GM18499 (cell line): ENCODE data around the gene RBM47.
"Not testable (repeated sequence)": the region's sequence is repeated elsewhere in the genome, so short reads cannot be mapped to it uniquely, and the experiment has no call there.

Experiments used
- ATAC-seq: cut with Tn5 transposase; IDR thresholded peaks from one replicate; pipeline ENCODE4 v1.9.1; 2021; ENCODE audit warnings: moderate number of reproducible peaks; ENCODE audit not compliant: insufficient read depth, unreplicated experiment

Gene RBM47

DNA sequence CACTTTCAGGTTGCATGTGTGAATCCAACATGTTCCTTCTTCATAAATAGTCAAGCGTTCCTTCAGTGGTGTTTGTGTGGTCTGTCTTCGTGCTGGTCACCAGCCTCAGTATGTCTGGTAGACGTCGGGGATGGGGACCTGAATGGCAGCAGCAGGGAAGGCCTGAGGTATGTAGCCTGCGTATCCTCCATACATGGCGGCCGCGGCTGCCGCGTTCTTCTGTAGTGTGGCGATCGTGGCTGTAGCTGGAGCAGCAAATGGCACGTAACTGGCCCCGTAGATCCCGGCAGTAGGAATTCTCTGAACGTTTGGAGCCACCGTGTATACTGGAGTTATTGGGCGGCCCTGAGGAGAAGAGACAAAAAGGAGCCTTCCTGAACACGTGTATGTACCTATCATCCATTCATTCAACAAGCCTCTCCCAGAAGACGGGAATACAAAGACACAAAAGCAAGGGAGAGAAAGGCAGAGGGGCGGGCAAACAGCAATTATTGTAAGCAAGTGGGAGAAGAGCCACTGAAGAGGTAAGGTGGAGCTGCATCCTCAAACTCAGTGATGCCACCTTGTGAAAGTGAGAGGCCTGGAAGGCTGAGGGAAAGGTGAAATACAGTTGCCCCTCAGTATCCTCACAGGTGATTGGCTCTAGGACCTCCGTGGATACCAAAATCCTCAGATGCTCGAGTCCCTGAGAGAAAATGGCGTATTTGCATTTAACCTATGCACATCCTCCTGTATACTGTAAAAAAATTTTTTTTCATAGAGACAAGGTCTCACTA lies 203.7 kb downstream of the RBM47 start:
- no peak for ATAC-seq

DNA sequence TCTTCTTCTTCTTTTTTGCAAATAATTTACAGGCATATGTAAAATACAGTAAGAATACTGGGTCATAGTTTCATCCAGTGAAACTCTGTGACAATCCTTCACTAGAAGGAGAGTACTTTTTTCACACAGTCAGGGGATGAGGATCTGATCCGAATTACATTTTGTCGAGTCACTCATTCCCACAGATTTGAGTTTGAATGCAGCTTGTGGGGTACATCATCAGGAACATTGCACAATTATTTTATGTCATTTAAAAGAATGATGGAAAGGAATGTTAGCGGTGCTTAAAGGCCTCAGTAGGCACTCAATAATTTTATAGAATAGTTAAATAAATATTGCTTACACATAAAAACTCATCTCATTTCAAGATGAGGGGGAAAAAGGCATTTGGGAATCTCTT lies 205.9 kb downstream of the RBM47 start:
- ATAC-seq = no peak

DNA sequence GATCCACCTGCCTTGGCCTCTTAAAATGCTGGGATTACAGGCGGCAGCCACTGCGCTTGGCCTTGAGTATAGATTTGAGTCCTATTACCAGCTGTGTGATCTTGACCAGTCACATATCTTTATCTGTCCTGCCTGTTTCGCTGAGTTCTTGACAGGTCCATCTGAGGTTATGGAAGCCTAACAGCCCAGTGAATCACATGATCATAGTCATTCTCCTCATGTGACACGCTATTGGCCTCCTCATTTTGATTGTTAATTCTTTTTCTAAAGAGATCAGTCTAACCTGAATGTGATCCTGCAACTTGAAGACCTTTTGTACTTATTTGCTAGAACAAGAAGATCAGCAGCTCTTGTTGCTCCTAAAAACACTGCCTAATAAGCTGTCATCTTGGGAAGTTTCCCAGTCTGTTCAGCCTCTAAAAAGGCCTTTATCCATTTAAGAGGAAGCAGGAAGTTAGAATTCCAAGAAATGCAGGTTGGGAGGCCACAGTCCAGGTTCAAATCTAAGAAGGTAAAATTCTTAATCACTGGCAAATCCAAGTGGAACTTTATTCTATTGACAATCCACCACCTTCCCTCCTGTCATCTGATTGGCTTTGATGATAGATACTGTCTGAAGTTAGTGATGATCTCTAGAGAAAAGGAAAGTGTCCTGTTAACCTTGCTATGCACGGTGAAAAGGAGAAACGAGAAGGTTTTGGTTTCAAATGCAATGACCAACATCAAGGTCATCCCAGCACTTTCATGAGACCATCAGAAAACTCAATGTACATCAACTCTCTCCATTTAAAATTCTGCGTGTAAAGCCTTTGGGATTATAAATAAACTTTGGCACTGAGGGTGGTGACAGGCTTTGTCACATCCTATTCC lies 207.6 kb downstream of the RBM47 start:
- no peak for ATAC-seq

DNA sequence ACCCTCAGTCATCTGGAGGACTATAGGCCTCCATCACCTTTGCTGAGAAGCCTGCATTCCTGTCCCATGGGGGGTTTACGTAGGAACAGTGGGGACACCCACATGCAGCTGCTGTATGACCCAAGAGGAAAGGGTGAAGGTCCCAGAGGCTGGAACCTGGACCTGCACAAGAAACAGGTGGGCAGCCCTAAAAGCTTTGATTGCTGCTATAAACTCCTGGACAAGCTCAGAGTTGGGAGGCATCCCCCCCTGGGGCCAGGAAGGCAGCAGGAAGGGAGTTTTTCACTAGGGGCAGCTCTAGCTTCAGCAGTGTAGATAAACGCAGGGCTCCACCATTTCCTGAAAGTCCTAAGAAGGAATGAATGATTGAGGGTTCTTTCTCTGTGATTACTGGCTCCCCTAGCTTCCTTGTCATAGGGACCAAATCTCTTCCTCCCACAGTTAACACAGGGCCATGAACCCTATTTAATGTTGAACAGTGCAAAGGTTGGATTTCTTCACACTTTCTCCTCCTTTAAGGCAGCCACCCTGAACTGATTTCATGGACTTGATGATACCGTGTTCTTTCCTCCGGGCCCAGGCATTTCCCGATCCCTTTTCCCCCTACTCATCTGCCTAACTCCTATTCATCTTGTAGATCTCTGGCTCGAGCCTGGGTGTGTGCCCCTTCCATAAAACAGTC lies 210.3 kb downstream of the RBM47 start:
- no peak for ATAC-seq

DNA sequence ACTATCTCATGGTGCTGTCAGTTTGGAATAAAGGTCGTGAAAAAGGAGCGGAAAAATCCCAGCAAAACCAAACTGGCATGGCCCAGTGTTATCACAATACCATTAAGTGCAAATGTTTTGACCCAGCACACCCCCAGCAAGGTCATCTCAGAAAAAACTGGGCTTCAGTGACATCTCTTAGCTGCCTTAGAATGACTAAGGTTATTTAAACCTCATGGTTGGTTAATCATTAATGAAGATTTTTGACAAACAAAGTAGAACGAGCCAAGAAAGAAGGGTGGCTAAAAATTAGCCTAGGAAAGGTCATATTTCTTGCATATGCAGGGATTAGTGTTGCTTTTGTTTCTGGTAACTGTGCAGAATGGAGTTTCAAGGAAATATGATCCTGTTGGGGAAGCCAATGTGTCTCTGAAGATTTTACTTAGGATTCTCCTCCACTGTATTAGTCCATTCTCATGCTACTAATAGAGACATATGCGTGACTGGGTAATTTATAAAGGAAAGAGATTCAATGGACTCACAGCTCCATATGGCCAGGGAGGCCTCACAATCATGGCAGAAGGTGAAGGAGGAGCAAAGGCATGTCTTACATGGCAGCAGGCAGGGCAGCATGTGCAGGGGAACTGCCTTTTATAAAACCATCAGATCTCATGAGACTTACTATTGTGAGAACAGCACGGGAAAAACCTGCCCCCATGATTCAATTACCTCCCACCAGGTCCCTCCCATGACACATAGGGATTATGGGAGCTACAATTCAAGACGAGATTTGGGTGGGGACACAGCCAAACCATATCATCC lies 211.0 kb downstream of the RBM47 start:
- no peak for ATAC-seq

DNA sequence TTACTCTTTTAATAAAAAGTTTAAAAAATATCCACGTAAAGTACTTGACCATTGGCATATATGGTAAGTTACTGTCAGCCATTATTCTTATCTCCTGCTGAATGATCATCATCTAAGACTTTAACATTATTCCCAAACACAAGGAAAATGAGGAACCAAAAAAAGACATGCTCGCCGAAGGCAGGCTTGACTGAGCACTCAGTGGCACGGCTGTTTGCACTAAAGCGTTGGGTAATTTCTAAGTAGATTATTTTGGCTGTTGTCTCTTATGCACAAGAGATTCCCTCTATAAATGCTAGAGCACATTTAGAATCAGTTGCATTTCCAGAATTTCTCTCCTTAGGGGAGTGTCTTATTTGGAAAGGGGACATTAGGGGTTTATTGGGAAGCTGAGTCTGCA lies 211.7 kb downstream of the RBM47 start:
- no peak for ATAC-seq

DNA sequence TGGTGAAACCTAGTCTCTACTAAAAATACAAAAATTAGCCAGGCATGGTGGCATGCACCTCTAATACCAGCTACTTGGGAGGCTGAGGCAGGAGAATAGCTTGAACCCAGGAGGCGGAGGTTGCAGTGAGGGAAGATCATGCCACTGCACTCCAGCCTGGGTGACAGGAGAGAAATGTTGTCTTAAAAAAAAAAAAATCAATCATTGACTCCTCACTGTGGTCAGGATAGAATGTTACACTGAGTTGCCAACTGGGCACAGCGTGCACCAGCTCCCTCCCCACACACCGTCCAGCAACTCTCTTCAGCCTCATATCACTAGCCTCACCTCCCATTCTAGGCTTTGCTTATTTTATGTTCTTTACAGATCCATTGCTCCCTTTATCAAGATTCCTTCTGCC lies 215.0 kb downstream of the RBM47 start:
- no peak for ATAC-seq

DNA sequence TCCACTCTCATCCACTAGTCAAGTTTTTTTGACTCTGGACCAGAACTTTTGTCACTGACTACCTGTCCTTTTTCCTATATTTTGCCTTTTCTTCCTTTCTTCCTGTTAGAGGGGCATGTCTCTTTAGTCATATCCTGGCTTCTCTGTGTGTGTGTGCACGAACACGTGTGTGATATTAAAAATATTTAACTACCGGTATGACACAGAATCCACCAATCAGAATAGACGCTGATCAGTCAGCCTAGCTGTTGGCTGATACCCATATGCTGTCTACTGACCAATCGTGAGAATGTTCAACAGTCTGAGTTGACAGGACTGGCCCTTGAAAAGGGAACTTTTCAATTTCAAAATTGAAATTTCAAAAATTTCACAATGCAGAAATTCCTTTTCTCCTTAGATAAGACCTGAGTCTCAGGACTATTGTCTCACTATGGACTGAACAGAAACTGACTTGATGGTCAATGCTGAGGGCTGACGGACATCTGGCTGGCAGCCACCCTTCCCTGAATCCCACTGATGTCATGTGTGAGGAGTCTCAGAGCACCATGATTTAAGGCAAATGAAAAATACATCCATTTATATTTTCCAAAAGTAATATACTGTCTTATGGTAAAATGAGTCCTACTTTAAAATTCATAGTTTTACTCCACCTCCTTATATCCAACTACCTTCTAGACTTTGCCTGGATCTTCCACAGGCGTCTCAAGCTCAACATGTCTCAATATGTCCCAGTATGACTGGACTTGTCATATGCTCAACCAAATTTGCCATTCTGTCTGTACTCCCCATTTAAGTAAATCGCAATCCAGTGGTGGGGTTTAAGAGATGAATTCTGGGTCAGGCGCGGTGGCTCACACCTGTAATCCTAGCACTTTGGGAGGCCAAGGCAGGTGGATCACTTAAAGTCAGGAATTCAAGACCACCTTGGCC lies 216.5 kb downstream of the RBM47 start:
- ATAC-seq = no peak

DNA sequence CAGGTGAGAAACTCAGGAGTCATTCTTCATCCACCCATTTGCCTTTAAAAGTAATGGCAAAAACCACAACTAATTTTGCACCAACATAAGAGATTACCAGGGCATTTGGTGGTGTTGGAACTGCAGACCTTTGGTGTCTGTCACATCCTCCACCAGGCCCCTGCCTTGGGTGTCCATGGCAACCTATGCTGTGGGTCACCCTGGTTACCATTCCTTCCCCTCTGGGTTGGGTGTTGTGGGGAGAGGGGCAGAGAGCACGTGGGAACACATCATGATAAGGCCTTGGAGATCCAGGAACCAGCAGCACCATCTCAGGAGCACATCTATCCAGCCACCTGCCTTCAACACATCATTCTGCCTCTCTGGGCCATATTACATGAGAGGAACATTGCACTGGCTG lies 217.3 kb downstream of the RBM47 start:
- no peak for ATAC-seq

DNA sequence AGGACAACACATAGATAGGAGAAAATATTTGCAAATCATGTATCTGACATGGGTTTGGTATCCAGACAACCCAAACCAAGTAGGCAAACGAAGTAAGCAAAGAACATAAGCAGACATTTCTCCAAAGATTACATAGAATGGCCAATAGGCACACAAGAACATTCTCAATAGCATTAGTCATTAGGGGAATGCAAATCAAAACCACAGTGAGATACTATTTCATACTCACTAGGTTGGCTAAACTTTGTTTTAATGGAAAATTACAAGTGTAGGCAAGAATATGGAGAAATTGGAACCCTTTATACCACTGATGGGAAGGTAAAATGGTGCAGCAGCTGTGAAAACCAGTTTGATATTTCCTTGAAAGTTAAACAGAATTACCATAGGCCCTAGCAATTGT lies 219.8 kb downstream of the RBM47 start:
- no peak for ATAC-seq

DNA sequence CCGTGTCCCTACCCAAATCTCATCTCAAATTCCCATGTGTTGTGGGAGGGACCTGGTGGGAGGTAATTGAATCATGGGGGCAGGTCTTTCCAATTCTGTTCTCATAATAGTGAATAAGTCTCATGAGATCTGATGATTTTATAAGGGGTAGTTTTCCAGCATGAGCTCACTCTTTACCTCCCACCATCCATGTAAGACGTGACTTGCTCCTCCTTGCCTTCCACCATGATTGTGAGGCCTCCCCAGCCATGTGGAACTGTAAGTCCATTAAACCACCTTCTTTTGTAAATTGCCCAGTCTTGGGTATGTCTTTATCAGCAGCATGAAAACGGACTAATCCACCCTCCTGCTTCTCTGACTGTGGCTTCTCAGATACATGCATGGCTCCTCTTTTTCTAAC lies 222.2 kb downstream of the RBM47 start:
- ATAC-seq = not testable (repeated sequence)

DNA sequence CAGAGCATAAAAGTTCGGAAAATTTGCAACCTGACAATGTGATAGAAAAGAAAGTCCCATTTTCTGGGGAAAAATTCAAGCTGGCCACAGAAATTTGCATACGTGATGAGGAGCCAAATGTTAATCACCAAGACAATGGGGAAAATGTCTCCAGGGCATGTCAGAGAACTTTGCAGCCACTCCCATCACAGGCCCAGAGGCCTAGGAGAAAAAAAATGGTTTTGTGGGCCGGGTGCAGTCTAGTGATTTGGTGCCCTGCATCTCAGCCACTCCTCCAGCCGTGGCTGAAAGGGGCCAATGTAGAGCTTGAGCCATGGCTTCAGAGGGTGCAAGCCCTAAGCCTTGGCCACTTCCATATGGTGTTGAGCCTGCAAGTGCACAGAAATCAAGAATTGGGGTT lies 223.3 kb downstream of the RBM47 start:
- ATAC-seq = no peak

DNA sequence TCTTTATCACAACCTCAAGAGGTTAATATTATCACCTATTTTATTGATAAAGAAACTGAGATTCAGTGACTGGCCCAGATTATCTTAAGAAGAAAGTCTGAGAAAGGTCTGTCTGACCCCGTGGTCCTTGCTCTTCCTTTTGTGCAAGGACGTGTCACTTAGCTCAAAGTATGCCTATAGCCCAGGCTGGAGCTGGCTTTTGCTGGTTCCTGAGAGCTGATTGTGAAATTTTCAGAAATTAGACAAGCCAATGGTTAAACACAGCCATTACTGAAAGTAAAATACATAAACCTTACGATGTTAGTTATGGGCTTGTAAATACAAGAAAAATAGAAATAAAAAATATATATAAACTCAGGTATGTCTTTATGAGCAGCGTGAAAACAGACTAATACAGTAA lies 224.5 kb downstream of the RBM47 start:
- no peak for ATAC-seq

DNA sequence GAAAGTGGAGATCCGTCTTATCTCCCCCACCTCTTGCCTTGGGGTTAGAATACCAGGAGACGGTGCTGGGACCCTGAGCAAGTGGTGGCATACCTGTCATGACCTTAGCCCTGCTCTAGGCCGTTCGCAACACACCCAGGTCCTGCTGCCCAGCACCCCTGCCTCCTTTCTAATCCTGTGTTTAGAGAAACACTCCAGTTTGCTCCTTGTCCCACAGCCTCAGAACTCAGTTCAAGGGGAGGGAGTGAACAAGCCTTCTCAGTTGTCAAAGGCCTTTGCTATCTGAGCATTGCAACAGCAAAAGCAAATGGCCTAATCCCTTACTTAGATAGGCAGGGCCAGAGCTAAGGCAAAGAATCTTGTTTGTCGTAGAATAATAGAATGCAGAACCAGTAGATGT lies 226.6 kb downstream of the RBM47 start:
- ATAC-seq = no peak

DNA sequence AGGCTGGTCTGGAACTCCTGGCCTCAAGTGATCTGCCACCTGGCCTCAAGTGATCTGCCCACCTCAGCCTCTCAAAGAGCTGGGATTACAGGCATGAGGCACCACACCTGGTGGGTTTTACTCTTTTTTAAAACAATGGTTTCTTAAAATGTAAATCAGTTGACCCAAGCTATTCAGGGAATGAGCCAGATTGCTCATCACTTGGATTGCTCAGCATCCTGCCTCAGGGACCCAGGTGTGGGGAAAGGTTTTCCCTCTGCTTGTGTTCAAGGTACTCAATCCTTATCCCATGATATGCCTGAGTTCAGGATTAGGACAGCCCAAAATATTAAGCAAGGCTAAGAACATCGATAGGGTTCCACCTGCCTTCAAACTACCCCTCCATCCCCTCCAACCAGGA lies 227.1 kb downstream of the RBM47 start:
- ATAC-seq = no peak

DNA sequence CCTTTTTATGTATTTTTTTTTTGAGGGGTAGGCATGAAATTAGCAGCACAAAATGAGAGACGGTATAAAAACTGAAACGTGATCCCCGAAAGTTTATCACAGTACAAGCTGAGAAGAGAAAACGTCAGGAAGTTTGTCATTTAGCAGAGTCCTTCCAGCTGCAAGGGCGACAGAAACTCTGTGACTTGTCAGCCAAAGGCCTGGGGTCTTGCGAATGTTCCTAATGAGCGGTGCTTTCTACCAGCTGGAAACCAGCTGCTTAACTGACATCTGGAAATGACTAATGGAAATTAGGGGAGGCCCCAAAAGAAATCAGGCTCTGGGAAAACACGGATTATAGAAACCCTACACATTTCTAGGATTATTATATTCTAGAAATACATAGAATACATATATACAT lies 228.0 kb downstream of the RBM47 start:
- no peak for ATAC-seq

DNA sequence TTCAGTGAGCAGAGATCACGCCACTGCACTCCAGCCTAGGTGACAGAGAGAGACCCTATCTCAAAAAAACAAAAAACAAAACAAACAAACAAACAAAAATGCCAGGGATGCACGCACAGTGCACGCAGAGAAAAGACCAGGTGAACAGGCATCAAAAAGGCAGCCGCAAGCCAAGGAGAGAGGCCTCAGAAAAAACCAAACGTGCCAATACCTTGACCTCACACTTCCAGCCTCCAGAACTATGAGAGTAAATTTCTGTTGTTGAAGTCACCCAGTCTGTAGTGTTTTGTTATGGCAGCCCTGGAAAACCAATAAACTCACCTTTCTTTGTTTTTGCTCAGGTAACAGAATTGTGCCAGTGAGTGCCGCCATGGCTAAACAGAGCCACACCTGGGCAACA lies 228.6 kb downstream of the RBM47 start:
- no peak for ATAC-seq

DNA sequence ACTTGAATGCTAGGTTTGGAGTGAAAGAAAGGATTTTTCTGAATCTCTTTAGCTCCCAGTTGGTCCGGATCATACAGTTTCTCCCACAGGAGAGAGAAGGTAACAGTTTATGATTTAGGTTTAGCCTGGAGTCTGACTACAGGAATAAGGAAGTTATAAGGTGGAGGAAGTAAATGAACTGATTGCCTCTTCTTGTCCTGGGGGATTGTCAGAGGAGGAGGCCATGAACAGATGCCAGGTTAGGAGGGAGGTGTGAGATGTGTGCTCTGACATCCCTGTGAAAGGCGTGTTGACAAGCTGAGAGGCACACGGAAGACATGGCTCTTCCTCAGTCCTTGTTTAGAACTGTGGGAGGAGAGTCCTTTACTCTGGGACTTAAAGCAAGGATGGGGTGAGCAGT lies 230.1 kb downstream of the RBM47 start:
- ATAC-seq = no peak
